ENCODE results near the gene RRAGC.

DNA sequence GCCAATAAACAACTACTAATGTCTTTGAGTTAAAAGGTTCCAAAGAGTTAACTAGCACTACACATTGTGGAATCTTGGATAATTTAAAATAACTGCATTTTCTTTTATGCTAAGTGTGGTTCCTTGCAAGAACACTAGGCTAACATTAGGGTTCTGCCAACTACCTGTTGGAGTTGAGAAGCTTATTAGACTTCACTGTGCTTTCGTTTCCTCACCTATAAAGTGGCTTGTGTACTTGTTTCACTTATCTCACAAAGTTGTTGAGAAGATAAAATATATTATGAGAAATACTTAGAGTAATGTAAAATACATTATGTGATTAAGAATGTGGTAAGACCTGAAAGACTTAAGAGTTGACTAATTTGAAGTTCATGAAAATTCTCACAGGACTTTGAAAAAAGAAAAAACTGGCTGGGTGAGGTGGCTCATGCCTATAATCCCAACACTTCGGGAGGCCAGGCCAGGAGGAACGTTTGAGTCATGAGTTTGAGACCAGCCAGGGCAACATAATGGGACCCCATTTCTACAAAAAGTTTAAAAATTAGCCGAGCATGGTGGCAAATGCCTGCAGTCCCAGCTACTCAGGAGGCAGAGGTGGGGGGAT, 5.6 kb upstream of the RRAGC start:
- TF ChIP-seq, protein P1, sequence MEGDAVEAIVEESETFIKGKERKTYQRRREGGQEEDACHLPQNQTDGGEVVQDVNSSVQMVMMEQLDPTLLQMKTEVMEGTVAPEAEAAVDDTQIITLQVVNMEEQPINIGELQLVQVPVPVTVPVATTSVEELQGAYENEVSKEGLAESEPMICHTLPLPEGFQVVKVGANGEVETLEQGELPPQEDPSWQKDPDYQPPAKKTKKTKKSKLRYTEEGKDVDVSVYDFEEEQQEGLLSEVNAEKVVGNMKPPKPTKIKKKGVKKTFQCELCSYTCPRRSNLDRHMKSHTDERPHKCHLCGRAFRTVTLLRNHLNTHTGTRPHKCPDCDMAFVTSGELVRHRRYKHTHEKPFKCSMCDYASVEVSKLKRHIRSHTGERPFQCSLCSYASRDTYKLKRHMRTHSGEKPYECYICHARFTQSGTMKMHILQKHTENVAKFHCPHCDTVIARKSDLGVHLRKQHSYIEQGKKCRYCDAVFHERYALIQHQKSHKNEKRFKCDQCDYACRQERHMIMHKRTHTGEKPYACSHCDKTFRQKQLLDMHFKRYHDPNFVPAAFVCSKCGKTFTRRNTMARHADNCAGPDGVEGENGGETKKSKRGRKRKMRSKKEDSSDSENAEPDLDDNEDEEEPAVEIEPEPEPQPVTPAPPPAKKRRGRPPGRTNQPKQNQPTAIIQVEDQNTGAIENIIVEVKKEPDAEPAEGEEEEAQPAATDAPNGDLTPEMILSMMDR (conservative IDR thresholded peaks at IDR 0.05; ENCODE audit: low read depth in 2 of 2): no peak
- TF ChIP-seq POLR2AphosphoS5 (IDR thresholded peaks at IDR 0.05; ENCODE audit: low read depth): no peak
- TF ChIP-seq EZH2phosphoT487 (IDR thresholded peaks at IDR 0.05; ENCODE audit: unreplicated experiment): no peak
- no peak for TF ChIP-seq EZH2 (IDR thresholded peaks at IDR 0.05; ENCODE audit: low read depth, unreplicated experiment)
- no peak for TF ChIP-seq NANOG (IDR thresholded peaks at IDR 0.05; ENCODE audit: borderline replicate concordance)
- no peak for TF ChIP-seq CREB1 (CRISPR knock-in tag; IDR thresholded peaks at IDR 0.05; ENCODE audit: low read depth)
- no peak for TF ChIP-seq JUNB (IDR thresholded peaks at IDR 0.05; ENCODE audit: unreplicated experiment)
- TF ChIP-seq, protein P2, sequence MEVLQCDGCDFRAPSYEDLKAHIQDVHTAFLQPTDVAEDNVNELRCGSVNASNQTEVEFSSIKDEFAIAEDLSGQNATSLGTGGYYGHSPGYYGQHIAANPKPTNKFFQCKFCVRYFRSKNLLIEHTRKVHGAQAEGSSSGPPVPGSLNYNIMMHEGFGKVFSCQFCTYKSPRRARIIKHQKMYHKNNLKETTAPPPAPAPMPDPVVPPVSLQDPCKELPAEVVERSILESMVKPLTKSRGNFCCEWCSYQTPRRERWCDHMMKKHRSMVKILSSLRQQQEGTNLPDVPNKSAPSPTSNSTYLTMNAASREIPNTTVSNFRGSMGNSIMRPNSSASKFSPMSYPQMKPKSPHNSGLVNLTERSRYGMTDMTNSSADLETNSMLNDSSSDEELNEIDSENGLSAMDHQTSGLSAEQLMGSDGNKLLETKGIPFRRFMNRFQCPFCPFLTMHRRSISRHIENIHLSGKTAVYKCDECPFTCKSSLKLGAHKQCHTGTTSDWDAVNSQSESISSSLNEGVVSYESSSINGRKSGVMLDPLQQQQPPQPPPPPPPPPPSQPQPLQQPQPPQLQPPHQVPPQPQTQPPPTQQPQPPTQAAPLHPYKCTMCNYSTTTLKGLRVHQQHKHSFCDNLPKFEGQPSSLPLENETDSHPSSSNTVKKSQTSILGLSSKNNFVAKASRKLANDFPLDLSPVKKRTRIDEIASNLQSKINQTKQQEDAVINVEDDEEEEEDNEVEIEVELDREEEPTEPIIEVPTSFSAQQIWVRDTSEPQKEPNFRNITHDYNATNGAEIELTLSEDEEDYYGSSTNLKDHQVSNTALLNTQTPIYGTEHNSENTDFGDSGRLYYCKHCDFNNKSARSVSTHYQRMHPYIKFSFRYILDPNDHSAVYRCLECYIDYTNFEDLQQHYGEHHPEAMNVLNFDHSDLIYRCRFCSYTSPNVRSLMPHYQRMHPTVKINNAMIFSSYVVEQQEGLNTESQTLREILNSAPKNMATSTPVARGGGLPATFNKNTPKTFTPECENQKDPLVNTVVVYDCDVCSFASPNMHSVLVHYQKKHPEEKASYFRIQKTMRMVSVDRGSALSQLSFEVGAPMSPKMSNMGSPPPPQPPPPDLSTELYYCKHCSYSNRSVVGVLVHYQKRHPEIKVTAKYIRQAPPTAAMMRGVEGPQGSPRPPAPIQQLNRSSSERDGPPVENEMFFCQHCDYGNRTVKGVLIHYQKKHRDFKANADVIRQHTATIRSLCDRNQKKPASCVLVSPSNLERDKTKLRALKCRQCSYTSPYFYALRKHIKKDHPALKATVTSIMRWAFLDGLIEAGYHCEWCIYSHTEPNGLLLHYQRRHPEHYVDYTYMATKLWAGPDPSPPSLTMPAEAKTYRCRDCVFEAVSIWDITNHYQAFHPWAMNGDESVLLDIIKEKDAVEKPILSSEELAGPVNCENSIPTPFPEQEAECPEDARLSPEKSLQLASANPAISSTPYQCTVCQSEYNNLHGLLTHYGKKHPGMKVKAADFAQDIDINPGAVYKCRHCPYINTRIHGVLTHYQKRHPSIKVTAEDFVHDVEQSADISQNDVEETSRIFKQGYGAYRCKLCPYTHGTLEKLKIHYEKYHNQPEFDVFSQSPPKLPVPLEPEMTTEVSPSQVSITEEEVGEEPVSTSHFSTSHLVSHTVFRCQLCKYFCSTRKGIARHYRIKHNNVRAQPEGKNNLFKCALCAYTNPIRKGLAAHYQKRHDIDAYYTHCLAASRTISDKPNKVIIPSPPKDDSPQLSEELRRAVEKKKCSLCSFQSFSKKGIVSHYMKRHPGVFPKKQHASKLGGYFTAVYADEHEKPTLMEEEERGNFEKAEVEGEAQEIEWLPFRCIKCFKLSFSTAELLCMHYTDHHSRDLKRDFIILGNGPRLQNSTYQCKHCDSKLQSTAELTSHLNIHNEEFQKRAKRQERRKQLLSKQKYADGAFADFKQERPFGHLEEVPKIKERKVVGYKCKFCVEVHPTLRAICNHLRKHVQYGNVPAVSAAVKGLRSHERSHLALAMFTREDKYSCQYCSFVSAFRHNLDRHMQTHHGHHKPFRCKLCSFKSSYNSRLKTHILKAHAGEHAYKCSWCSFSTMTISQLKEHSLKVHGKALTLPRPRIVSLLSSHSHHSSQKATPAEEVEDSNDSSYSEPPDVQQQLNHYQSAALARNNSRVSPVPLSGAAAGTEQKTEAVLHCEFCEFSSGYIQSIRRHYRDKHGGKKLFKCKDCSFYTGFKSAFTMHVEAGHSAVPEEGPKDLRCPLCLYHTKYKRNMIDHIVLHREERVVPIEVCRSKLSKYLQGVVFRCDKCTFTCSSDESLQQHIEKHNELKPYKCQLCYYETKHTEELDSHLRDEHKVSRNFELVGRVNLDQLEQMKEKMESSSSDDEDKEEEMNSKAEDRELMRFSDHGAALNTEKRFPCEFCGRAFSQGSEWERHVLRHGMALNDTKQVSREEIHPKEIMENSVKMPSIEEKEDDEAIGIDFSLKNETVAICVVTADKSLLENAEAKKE (CRISPR knock-in tag; IDR thresholded peaks at IDR 0.05): no peak
- no peak for TF ChIP-seq ZNF331 (CRISPR knock-in tag; IDR thresholded peaks at IDR 0.05; ENCODE audit: low read depth)
- no peak for TF ChIP-seq STAT1 (IDR thresholded peaks at IDR 0.05; ENCODE audit: unreplicated experiment)
- TF ChIP-seq, protein P3, sequence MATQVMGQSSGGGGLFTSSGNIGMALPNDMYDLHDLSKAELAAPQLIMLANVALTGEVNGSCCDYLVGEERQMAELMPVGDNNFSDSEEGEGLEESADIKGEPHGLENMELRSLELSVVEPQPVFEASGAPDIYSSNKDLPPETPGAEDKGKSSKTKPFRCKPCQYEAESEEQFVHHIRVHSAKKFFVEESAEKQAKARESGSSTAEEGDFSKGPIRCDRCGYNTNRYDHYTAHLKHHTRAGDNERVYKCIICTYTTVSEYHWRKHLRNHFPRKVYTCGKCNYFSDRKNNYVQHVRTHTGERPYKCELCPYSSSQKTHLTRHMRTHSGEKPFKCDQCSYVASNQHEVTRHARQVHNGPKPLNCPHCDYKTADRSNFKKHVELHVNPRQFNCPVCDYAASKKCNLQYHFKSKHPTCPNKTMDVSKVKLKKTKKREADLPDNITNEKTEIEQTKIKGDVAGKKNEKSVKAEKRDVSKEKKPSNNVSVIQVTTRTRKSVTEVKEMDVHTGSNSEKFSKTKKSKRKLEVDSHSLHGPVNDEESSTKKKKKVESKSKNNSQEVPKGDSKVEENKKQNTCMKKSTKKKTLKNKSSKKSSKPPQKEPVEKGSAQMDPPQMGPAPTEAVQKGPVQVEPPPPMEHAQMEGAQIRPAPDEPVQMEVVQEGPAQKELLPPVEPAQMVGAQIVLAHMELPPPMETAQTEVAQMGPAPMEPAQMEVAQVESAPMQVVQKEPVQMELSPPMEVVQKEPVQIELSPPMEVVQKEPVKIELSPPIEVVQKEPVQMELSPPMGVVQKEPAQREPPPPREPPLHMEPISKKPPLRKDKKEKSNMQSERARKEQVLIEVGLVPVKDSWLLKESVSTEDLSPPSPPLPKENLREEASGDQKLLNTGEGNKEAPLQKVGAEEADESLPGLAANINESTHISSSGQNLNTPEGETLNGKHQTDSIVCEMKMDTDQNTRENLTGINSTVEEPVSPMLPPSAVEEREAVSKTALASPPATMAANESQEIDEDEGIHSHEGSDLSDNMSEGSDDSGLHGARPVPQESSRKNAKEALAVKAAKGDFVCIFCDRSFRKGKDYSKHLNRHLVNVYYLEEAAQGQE (IDR thresholded peaks at IDR 0.05; ENCODE audit: unreplicated experiment): no peak
